WTC11 (cell line): ENCODE data around the gene DSTYK. TPM values are rescaled to one million over a fixed set of nuclear protein-coding genes. Genes with fewer than 3 reads are reported as not detected.

Experiments
- ATAC-seq: fragments of 200-7000 bp; cut with Tn5 transposase; 2 replicates; pipeline ENCODE4 v1.10.0; 2021; ENCODE audit warnings: mild to moderate bottlenecking, moderate library complexity
- CTCF ChIA-PET: fragments of 300-600 bp; sonication (Branson Sonifier 250); formaldehyde crosslinking; loops from one replicate; lab custom pipeline; 2021; ENCODE audit warnings: antibody characterized with exemption; lab: Charles Lee
- POLR2A ChIA-PET: fragments of 350-600 bp; sonication (Branson Sonifier 250); formaldehyde crosslinking; loops from one replicate; lab custom pipeline; 2021; ENCODE audit warnings: antibody characterized with exemption; lab: Charles Lee
- DNase-seq: peaks from one replicate; pipeline ENCODE4 v3.0.0; 2021; ENCODE audit warnings: low spot score
- H3K27ac Mint-ChIP-seq: 2 replicates; pipeline ENCODE4 v1.8.0; 2021; ENCODE audit warnings: mixed read lengths
- H3K27me3 Mint-ChIP-seq: 2 replicates; pipeline ENCODE4 v1.8.0; 2021; ENCODE audit warnings: low read depth, mild to moderate bottlenecking, moderate library complexity, mixed read lengths
- H3K36me3 Mint-ChIP-seq: 2 replicates; pipeline ENCODE4 v1.8.0; 2021; ENCODE audit warnings: mixed read lengths
- H3K4me1 Mint-ChIP-seq: 2 replicates; pipeline ENCODE4 v1.8.0; 2022; ENCODE audit warnings: mixed read lengths
- H3K4me3 Mint-ChIP-seq: 2 replicates; pipeline ENCODE4 v1.8.0; 2021; ENCODE audit warnings: mild to moderate bottlenecking, moderate library complexity, mixed read lengths
- H3K9me3 Mint-ChIP-seq: 2 replicates; pipeline ENCODE4 v1.8.0; 2021; ENCODE audit warnings: mixed read lengths
- CREM ChIP-seq: sonication (generic); formaldehyde crosslinking; IDR thresholded peaks from 2 replicates; pipeline ENCODE4 v1.8.1; 2022; ENCODE audit warnings: mild to moderate bottlenecking, missing genetic modification reagents, moderate library complexity
- ELF4 ChIP-seq: sonication (generic); formaldehyde crosslinking; IDR thresholded peaks from 2 replicates; pipeline ENCODE4 v1.8.1; 2022; ENCODE audit warnings: low read depth, mild to moderate bottlenecking, moderate library complexity, missing genetic modification reagents
- EMX1 ChIP-seq: fragments of 250-450 bp; sonication (Bioruptor Pico); IDR thresholded peaks from 2 replicates; pipeline ENCODE4 v1.8.0; 2021; ENCODE audit warnings: mild to moderate bottlenecking
- ESRRA ChIP-seq: sonication (generic); formaldehyde crosslinking; IDR thresholded peaks from 2 replicates; pipeline ENCODE4 v1.8.1; 2022; ENCODE audit warnings: mild to moderate bottlenecking, missing genetic modification reagents, borderline replicate concordance
- ETV6 ChIP-seq: sonication (generic); formaldehyde crosslinking; IDR thresholded peaks from 2 replicates; pipeline ENCODE4 v1.8.1; 2022; ENCODE audit warnings: mild to moderate bottlenecking, missing genetic modification reagents
- FOXK1 ChIP-seq: sonication (generic); formaldehyde crosslinking; IDR thresholded peaks from 2 replicates; pipeline ENCODE4 v1.8.0; 2022; ENCODE audit warnings: mild to moderate bottlenecking, moderate library complexity, missing genetic modification reagents
- GTF2I ChIP-seq: fragments of 250-450 bp; sonication (Bioruptor Pico); conservative IDR thresholded peaks from 2 replicates; pipeline ENCODE4 v1.4.0; 2021; ENCODE audit warnings: mild to moderate bottlenecking
- KAT7 ChIP-seq: sonication (generic); formaldehyde crosslinking; IDR thresholded peaks from 2 replicates; pipeline ENCODE4 v1.8.1; 2023; ENCODE audit warnings: missing genetic modification reagents, mild to moderate bottlenecking, borderline replicate concordance
- MXD4 ChIP-seq: fragments of 250-450 bp; sonication (Bioruptor Pico); IDR thresholded peaks from 2 replicates; pipeline ENCODE4 v1.8.0; 2021; ENCODE audit warnings: mild to moderate bottlenecking, moderate library complexity, borderline replicate concordance
- NFATC4 ChIP-seq: fragments of 250-450 bp; sonication (Bioruptor Pico); IDR thresholded peaks from 2 replicates; pipeline ENCODE4 v1.9.0; 2021; ENCODE audit warnings: mild to moderate bottlenecking
- NFYB ChIP-seq: sonication (generic); formaldehyde crosslinking; conservative IDR thresholded peaks from 2 replicates; pipeline ENCODE4 v1.8.0; 2022; ENCODE audit warnings: low read depth, missing genetic modification reagents
- NR2C2 ChIP-seq: sonication (generic); formaldehyde crosslinking; IDR thresholded peaks from 2 replicates; pipeline ENCODE4 v1.8.0; 2022; ENCODE audit warnings: mild to moderate bottlenecking, missing genetic modification reagents
- SOX15 ChIP-seq: fragments of 250-450 bp; sonication (Bioruptor Pico); IDR thresholded peaks from 2 replicates; pipeline ENCODE4 v1.9.0; 2021; ENCODE audit warnings: mild to moderate bottlenecking
- TEAD1 ChIP-seq: sonication (generic); formaldehyde crosslinking; IDR thresholded peaks from 2 replicates; pipeline ENCODE4 v1.8.0; 2022; ENCODE audit warnings: mild to moderate bottlenecking, missing genetic modification reagents
- TP53 ChIP-seq: sonication (generic); formaldehyde crosslinking; IDR thresholded peaks from 2 replicates; pipeline ENCODE4 v1.8.1; 2023; ENCODE audit warnings: mild to moderate bottlenecking, missing genetic modification reagents
- ZNF121 ChIP-seq: sonication (generic); formaldehyde crosslinking; IDR thresholded peaks from 2 replicates; pipeline ENCODE4 v1.8.0; 2023; ENCODE audit warnings: missing genetic modification reagents
- ZNF232 ChIP-seq: sonication (generic); formaldehyde crosslinking; IDR thresholded peaks from 2 replicates; pipeline ENCODE4 v1.8.0; 2022; ENCODE audit warnings: mild to moderate bottlenecking, missing genetic modification reagents
- total RNA-seq: library from RNA; stranded (reverse); gene quantifications from 3 replicates; pipeline ENCODE4 v1.2.3, GENCODE V29; 2021
- TF ChIP-seq, protein P1 (sequence below): sonication (generic); formaldehyde crosslinking; IDR thresholded peaks from 2 replicates; pipeline ENCODE4 v1.8.1; 2023; ENCODE audit warnings: mild to moderate bottlenecking, missing genetic modification reagents, moderate library complexity
- TF ChIP-seq, protein P2 (sequence below): fragments of 200-600 bp; IDR thresholded peaks from 2 replicates; pipeline ENCODE4 v1.8.0; 2022; ENCODE audit warnings: antibody characterized with exemption
- TF ChIP-seq, protein P3 (sequence below): sonication (generic); formaldehyde crosslinking; IDR thresholded peaks from 2 replicates; pipeline ENCODE4 v1.8.0; 2022; ENCODE audit warnings: mild to moderate bottlenecking, missing genetic modification reagents
- TF ChIP-seq, protein P4 (sequence below): fragments of 250-450 bp; sonication (Bioruptor Pico); IDR thresholded peaks from 2 replicates; pipeline ENCODE4 v1.9.0; 2021; ENCODE audit warnings: moderate library complexity, mild to moderate bottlenecking, inconsistent platforms, borderline replicate concordance
- TF ChIP-seq, protein P5 (sequence below): sonication (generic); formaldehyde crosslinking; IDR thresholded peaks from 2 replicates; pipeline ENCODE4 v1.8.0; 2023; ENCODE audit warnings: mild to moderate bottlenecking, missing genetic modification reagents
- TF ChIP-seq, protein P6 (sequence below): sonication (generic); formaldehyde crosslinking; IDR thresholded peaks from 2 replicates; pipeline ENCODE4 v1.8.0; 2023; ENCODE audit warnings: missing genetic modification reagents
- TF ChIP-seq, protein P7 (sequence below): sonication (generic); formaldehyde crosslinking; IDR thresholded peaks from 2 replicates; pipeline ENCODE4 v1.8.1; 2023; ENCODE audit warnings: mild to moderate bottlenecking, missing genetic modification reagents, moderate library complexity
- TF ChIP-seq, protein P8 (sequence below): sonication (generic); formaldehyde crosslinking; IDR thresholded peaks from 2 replicates; pipeline ENCODE4 v1.8.1; 2022; ENCODE audit warnings: mild to moderate bottlenecking, missing genetic modification reagents, moderate library complexity, borderline replicate concordance

DSTYK gene
- total RNA-seq, 1 experiment from 2014 or later = 11.6 TPM

DNA sequence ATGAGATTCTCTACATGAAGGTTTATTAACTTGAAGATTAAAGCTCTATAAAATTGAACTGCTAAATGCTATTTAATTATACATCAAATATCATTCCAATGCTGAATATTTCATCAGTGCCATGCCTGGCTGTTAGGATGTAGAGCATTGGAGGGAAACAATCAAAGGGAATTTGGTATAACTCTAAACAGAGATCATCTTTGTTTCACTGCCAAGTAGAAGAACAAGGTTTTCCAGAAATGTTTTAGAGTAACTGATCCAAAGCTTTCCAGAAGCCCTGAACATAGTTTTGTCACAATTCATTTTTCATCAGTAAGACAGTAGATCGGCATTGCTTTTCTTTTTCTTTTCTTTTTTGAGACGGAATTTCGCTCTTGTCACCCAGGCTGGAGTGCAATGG lies 5.9 kb upstream of the DSTYK start:
- ChIA-PET CTCF (no interaction called here), POLR2A (no interaction called here)
- Mint-ChIP-seq H3K27me3 (no peaks in the 10 kb centered on the region), H3K36me3 (no peaks in the 10 kb centered on the region), H3K9me3 (no peaks in the 10 kb centered on the region), H3K4me3 (no peak overlapping the region), H3K4me1 (peaks cover 6% of the 10 kb centered on the region), H3K27ac (no peak overlapping the region; the same call in 1 of the 2 replicates)
- ATAC-seq (no peak), DNase-seq (no peak)
- TF ChIP-seq ZNF232 (CRISPR knock-in tag) (no peak), ELF4 (CRISPR knock-in tag) (no peak), GTF2I (CRISPR knock-in tag) (no peak), TEAD1 (CRISPR knock-in tag) (no peak), NFATC4 (CRISPR knock-in tag) (no peak), NFYB (CRISPR knock-in tag) (no peak), ESRRA (no peak), NR2C2 (no peak)
- TF ChIP-seq, protein P1, sequence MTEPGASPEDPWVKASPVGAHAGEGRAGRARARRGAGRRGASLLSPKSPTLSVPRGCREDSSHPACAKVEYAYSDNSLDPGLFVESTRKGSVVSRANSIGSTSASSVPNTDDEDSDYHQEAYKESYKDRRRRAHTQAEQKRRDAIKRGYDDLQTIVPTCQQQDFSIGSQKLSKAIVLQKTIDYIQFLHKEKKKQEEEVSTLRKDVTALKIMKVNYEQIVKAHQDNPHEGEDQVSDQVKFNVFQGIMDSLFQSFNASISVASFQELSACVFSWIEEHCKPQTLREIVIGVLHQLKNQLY = no peak
- TF ChIP-seq, protein P2, sequence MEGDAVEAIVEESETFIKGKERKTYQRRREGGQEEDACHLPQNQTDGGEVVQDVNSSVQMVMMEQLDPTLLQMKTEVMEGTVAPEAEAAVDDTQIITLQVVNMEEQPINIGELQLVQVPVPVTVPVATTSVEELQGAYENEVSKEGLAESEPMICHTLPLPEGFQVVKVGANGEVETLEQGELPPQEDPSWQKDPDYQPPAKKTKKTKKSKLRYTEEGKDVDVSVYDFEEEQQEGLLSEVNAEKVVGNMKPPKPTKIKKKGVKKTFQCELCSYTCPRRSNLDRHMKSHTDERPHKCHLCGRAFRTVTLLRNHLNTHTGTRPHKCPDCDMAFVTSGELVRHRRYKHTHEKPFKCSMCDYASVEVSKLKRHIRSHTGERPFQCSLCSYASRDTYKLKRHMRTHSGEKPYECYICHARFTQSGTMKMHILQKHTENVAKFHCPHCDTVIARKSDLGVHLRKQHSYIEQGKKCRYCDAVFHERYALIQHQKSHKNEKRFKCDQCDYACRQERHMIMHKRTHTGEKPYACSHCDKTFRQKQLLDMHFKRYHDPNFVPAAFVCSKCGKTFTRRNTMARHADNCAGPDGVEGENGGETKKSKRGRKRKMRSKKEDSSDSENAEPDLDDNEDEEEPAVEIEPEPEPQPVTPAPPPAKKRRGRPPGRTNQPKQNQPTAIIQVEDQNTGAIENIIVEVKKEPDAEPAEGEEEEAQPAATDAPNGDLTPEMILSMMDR = no peak

DNA sequence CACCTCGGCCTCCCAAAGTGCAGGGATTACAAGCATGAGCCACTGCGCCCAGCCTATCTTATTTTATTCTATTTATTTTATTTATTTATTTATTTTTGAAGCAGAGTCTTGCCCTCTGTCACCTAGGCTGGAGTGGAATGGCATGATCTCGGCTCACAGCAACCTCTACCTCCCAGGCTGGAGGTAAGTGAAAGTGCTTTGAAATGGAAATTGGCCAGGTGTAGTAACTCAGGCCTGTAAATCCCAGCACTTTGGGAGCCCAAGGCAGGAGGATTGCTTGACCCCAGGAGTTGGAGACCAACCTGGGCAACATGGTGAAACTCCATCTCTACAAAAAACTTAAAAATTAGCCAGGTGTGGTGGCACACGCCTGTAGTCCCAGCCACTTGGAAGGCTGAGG lies 5.1 kb upstream of the DSTYK start:
- peaks cover 14% of the 10 kb centered on the region for H3K4me1 Mint-ChIP-seq
- ATAC-seq = peak; percentile 69
- no peak overlapping the region for H3K27ac Mint-ChIP-seq
- no peak for DNase-seq
- ChIA-PET CTCF (no interaction called here), POLR2A (no interaction called here)
- 0 out of 2 replicates have a peak, but pooled peaks have one; percentile 52 for TF ChIP-seq ZNF121 (CRISPR knock-in tag)
- TF ChIP-seq EMX1 = no peak
- H3K36me3 Mint-ChIP-seq = no peaks in the 10 kb centered on the region
- H3K9me3 Mint-ChIP-seq = no peaks in the 10 kb centered on the region
- no peak overlapping the region for H3K4me3 Mint-ChIP-seq
- no peaks in the 10 kb centered on the region for H3K27me3 Mint-ChIP-seq

DNA sequence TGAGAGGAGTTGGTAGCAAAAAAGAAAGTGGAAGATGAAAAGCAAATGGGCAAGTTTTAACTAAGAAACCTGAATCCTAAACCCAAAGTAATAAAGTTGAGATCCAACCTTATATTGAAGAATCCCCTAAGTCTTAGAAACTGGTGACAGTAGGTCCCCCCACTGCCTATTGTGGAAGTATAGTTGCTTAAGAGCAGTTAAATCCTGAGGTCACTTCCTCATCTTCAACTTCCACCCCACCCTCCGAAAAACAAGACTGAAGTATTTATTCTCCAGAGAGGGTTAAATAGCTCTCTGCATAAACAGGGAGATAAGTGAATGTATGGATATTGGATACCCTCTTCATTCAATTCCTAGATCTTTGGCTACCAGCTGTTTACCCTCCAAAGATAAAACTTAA lies 3.3 kb upstream of the DSTYK start:
- POLR2A ChIA-PET = interaction anchor here (1.5 kb wide), 1 partner anchor 13 kb away, joined by 3 read pairs; the partner anchor contains the start of gene TMCC2
- CTCF ChIA-PET = interaction anchor here (2.3 kb wide), 1 partner anchor 15 kb away, joined by 8 read pairs; no protein-coding TSS in a partner anchor
- H3K27ac Mint-ChIP-seq = no peak overlapping the region
- DNase-seq = no peak
- no peaks in the 10 kb centered on the region for H3K36me3 Mint-ChIP-seq
- no peak overlapping the region for H3K4me3 Mint-ChIP-seq
- no peak for ATAC-seq
- H3K4me1 Mint-ChIP-seq = peaks cover 24% of the 10 kb centered on the region
- no peaks in the 10 kb centered on the region for H3K9me3 Mint-ChIP-seq
- H3K27me3 Mint-ChIP-seq = no peaks in the 10 kb centered on the region
- TF ChIP-seq, protein P3, sequence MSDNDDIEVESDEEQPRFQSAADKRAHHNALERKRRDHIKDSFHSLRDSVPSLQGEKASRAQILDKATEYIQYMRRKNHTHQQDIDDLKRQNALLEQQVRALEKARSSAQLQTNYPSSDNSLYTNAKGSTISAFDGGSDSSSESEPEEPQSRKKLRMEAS (CRISPR knock-in tag) = no peak
- no peak for TF ChIP-seq TP53 (CRISPR knock-in tag)
- no peak for TF ChIP-seq KAT7 (CRISPR knock-in tag)
- no peak for TF ChIP-seq CREM (CRISPR knock-in tag)
- TF ChIP-seq ETV6 (CRISPR knock-in tag) = no peak
- TF ChIP-seq, protein P4, sequence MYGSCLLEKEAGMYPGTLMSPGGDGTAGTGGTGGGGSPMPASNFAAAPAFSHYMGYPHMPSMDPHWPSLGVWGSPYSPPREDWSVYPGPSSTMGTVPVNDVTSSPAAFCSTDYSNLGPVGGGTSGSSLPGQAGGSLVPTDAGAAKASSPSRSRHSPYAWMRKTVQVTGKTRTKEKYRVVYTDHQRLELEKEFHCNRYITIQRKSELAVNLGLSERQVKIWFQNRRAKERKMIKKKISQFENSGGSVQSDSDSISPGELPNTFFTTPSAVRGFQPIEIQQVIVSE = no peak
- TF ChIP-seq, protein P5, sequence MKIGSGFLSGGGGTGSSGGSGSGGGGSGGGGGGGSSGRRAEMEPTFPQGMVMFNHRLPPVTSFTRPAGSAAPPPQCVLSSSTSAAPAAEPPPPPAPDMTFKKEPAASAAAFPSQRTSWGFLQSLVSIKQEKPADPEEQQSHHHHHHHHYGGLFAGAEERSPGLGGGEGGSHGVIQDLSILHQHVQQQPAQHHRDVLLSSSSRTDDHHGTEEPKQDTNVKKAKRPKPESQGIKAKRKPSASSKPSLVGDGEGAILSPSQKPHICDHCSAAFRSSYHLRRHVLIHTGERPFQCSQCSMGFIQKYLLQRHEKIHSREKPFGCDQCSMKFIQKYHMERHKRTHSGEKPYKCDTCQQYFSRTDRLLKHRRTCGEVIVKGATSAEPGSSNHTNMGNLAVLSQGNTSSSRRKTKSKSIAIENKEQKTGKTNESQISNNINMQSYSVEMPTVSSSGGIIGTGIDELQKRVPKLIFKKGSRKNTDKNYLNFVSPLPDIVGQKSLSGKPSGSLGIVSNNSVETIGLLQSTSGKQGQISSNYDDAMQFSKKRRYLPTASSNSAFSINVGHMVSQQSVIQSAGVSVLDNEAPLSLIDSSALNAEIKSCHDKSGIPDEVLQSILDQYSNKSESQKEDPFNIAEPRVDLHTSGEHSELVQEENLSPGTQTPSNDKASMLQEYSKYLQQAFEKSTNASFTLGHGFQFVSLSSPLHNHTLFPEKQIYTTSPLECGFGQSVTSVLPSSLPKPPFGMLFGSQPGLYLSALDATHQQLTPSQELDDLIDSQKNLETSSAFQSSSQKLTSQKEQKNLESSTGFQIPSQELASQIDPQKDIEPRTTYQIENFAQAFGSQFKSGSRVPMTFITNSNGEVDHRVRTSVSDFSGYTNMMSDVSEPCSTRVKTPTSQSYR (CRISPR knock-in tag) = no peak
- TF ChIP-seq MXD4 (CRISPR knock-in tag) = no peak
- TF ChIP-seq, protein P6, sequence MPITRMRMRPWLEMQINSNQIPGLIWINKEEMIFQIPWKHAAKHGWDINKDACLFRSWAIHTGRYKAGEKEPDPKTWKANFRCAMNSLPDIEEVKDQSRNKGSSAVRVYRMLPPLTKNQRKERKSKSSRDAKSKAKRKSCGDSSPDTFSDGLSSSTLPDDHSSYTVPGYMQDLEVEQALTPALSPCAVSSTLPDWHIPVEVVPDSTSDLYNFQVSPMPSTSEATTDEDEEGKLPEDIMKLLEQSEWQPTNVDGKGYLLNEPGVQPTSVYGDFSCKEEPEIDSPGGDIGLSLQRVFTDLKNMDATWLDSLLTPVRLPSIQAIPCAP = no peak
- TF ChIP-seq, protein P7, sequence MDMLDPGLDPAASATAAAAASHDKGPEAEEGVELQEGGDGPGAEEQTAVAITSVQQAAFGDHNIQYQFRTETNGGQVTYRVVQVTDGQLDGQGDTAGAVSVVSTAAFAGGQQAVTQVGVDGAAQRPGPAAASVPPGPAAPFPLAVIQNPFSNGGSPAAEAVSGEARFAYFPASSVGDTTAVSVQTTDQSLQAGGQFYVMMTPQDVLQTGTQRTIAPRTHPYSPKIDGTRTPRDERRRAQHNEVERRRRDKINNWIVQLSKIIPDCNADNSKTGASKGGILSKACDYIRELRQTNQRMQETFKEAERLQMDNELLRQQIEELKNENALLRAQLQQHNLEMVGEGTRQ (CRISPR knock-in tag) = no peak
- no peak for TF ChIP-seq EMX1
- TF ChIP-seq SOX15 = no peak
- TF ChIP-seq FOXK1 = no peak
- TF ChIP-seq, protein P8, sequence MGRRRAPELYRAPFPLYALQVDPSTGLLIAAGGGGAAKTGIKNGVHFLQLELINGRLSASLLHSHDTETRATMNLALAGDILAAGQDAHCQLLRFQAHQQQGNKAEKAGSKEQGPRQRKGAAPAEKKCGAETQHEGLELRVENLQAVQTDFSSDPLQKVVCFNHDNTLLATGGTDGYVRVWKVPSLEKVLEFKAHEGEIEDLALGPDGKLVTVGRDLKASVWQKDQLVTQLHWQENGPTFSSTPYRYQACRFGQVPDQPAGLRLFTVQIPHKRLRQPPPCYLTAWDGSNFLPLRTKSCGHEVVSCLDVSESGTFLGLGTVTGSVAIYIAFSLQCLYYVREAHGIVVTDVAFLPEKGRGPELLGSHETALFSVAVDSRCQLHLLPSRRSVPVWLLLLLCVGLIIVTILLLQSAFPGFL = no peak
